ENCODE data around the gene SAMD1. TPM values are rescaled to one million over a fixed set of nuclear protein-coding genes. Genes with fewer than 3 reads are reported as not detected.
A peak's percentile ranks its signal among the peaks of the same experiment; 100 is the strongest.

The SAMD1 gene
- total RNA-seq, 2 donors from 2014 or later: 24.8 to 25.3 TPM

DNA sequence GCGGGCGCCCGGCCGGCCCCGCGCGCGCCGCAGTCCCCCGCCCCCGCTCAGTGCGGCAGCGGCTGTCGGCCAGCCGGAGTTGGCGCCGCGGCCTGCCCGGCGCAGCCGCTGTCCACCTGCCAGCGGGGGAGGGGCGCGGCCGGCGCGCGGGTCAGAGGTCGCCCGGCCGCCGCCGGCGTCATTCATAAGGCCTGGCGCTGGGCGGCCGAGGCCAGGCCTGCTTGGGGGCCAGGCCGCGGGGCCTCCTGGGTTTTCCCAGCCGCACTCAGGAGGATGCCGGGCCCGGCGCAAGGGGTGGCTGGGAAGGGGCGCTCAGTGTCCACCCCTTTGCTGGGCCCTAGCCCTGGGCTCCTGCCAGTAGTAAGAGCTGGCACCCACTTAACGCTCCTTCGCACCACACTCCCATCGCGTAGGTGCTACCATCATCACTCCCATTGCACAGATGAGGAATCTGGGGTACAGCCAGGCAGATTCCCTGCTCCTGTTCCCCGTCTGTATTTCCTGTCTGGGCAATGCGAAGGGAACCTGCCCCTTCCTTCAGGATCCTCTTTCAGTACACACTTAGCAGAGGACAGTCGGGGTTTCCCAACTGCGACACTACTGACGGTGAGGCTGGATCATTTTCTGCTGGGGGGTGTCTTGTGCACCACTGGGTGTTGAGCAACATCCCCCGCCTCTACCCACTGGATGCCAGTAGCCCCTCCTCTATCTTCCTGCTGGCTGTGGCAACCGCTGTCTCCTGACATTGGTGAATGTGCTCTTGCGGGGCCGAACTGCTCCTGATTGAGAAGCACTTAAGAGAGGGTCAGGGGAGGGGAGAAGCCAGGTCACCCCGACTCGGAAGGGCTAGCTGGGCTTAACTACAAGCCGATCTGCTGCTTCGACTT is 27.9 kb upstream of the SAMD1 start:
- H3K27ac Mint-ChIP-seq: peak overlapping the region; percentile 91
- H3K27me3 Mint-ChIP-seq: no peaks in the 10 kb centered on the region
- ATAC-seq (no peak), DNase-seq (peak; percentile 19 to 34 (median 29))
- H3K36me3 Mint-ChIP-seq (ENCODE audit: low read depth): no peaks in the 10 kb centered on the region
- peak overlapping the region; percentile 97 for H3K4me3 Mint-ChIP-seq
- peaks cover 32% of the 10 kb centered on the region for H3K4me1 Mint-ChIP-seq
- no peaks in the 10 kb centered on the region for H3K9me3 ChIP-seq (ENCODE audit: control insufficient read depth, low read length, poor library complexity, severe bottlenecking)

DNA sequence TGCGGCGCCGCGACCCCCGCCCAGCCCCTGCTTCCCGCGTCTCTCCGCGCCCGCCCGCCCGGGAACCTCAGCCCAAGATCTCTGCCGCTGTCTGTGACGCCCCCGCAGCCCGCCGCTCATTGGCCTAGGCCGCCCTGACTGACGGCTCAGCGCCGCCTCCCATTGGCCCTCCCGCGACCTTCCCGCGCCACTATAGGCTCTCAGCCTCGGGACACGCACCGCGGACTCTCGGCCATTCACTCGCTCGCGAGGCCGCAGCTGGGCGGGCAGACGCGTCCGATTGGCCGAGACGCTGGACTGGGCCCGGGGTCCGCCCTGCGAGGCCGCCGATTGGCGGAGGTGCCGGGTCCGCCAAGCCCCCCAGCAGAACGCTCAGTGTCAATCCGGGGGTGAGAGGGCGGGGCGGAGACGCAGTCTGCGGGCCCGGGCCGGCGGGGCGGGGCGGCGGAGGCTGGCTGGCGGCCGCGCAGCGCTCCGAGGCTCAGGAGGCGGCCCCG is 27.2 kb upstream of the SAMD1 start, which contains the start of gene PRKACA:
Gene PRKACA (minus strand): TSS at position 95 of the 497 bp plus-strand sequence. CDS start 215 bp downstream, outside the sequence.
- H3K27ac Mint-ChIP-seq: peak within 1 kb of the TSS; percentile 91
- ATAC-seq: peak; percentile 95
- peak; percentile 96 to 98 (median 98) for DNase-seq
- H3K27me3 Mint-ChIP-seq: no peaks in the 10 kb centered on the region
- H3K4me1 Mint-ChIP-seq: peaks cover 35% of the 10 kb centered on the region
- peak within 1 kb of the TSS; percentile 97 for H3K4me3 Mint-ChIP-seq
- no peaks in the 10 kb centered on the region for H3K9me3 ChIP-seq (ENCODE audit: control insufficient read depth, low read length, poor library complexity, severe bottlenecking)
- H3K36me3 Mint-ChIP-seq (ENCODE audit: low read depth): no peaks in the 10 kb centered on the region

DNA sequence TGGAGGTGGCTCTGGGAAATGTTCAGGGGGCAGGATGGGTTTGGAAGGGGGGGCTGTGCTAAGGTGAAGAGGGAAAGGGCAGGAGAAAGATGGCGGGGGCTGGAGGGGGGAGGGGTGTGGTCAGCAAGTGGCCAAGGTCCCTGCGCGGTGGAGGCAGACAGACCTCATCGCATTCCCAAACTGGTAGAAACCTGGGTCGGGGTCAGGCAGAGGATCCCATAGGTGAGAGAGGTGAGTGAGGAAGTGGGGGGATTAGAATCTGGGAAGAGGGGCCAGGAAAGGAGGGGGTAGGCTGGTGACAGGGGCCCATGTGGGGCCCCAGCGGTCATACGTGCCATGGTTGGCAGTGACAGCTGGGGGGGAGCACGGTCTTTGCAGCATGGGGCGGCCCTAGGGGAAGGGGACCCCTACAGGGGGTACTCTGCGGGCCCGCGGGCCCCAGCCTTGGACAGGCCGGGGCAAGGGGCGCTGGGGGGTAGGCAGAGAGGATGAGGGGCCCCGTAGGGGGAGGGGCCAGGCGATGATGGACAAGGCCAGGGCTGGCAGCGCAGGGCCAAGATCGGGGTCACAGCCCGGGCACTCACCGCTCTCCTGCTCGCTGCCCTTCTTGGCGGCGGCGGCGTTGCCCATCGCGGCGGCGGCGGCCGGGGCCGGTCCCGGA is 26.5 kb upstream of the SAMD1 start:
- Mint-ChIP-seq H3K27me3 (no peaks in the 10 kb centered on the region), H3K4me1 (peaks cover 35% of the 10 kb centered on the region), H3K36me3 (ENCODE audit: low read depth) (no peaks in the 10 kb centered on the region), H3K4me3 (peak overlapping the region; percentile 97), H3K27ac (peak overlapping the region; percentile 79)
- ATAC-seq: no peak
- DNase-seq: peak in 1 of 3 donors; percentile 11
- no peaks in the 10 kb centered on the region for H3K9me3 ChIP-seq (ENCODE audit: control insufficient read depth, low read length, poor library complexity, severe bottlenecking)

DNA sequence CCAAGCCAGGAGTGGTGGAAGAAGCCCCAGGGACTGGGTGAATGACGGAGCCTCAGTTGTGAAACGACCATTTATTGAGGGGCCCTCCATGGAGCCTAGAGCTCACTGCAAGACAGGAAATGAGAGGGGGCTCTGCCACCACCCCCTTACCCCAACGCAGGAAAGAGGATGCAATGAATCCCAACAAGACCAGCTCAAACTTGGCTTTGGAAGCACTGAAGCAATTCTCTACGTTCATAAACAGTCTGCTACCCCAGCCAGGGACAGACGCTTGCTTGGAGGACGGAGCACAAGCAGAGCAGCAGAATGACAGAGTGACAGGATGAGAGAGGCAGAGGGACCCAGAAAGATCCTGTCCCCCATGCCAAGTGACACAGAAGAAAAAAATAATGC is 26.0 kb upstream of the SAMD1 start:
- peaks cover 35% of the 10 kb centered on the region for H3K4me1 Mint-ChIP-seq
- no peaks in the 10 kb centered on the region for H3K36me3 Mint-ChIP-seq (ENCODE audit: low read depth)
- no peak for ATAC-seq
- H3K4me3 Mint-ChIP-seq: peak overlapping the region; percentile 97
- no peaks in the 10 kb centered on the region for H3K27me3 Mint-ChIP-seq
- H3K27ac Mint-ChIP-seq: peak overlapping the region; percentile 79
- no peak for DNase-seq
- H3K9me3 ChIP-seq (ENCODE audit: control insufficient read depth, low read length, poor library complexity, severe bottlenecking): no peaks in the 10 kb centered on the region

DNA sequence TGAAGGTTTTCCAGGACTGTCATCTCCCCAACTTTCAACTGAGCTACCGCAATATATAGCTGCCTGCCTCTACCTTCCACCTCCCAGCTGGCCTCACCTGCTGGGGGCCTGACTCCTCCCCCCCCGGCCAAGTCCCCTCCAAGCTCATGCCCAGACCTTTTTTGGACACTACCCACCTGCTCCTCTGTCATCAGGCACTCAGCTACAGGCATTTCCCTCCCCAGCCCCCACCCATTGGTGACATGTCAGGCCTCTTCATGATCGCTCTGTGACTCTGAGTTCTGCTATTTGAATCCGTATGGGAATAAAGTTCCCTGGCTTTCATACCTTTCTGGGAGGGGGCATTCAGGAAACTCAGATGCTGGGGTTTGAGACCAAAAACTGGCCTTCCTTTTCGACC is 25.2 kb upstream of the SAMD1 start:
- no peaks in the 10 kb centered on the region for H3K9me3 ChIP-seq (ENCODE audit: control insufficient read depth, low read length, poor library complexity, severe bottlenecking)
- no peaks in the 10 kb centered on the region for H3K27me3 Mint-ChIP-seq
- no peaks in the 10 kb centered on the region for H3K36me3 Mint-ChIP-seq (ENCODE audit: low read depth)
- H3K4me3 Mint-ChIP-seq: peak overlapping the region; percentile 97
- no peak overlapping the region for H3K27ac Mint-ChIP-seq
- DNase-seq (no peak), ATAC-seq (no peak)
- H3K4me1 Mint-ChIP-seq: peaks cover 35% of the 10 kb centered on the region

DNA sequence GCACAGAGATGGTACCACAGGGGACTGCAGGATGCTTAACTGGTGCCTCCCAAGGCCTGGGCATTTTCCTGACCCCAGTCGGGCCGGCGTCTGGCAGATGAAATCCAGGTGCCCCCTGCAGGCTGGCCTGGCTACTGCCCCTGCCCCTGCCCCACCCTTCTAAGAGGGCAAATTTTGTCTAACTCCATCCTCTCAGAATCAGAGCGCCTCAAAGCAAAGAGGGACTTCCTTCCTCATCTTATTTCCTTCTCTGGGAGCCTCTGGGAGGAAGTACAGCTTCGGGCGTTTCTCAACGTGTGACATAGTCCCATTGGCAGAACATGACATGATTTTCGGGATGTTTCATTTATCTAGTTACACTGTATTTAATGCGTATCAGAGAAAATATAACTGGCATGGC is 24.3 kb upstream of the SAMD1 start:
- no peaks in the 10 kb centered on the region for H3K9me3 ChIP-seq (ENCODE audit: control insufficient read depth, low read length, poor library complexity, severe bottlenecking)
- peak; percentile 32 to 33 (median 32) for DNase-seq
- Mint-ChIP-seq H3K27ac (no peak overlapping the region), H3K4me3 (no peak overlapping the region), H3K36me3 (ENCODE audit: low read depth) (no peaks in the 10 kb centered on the region), H3K27me3 (no peaks in the 10 kb centered on the region), H3K4me1 (peaks cover 35% of the 10 kb centered on the region)
- no peak for ATAC-seq

DNA sequence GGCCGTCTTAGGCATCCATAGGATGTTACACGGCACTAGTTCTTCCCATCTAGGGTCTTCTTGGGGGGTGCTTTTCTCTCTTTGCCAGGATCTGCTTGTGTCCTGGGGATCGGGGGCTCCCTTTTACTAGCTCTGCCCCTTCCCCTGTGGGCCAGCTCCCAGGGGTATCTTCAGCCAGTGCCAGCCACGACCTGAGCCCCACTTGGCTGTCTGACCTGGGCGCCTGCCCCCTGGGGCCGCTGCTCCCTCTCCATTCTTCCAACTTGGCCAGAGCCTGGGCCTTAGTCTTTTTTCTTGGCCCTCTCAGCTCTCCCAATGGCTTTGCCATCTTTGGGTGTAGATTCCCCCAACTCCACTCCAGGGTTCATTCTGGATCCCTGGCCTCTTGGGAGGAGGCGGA is 23.9 kb upstream of the SAMD1 start:
- Mint-ChIP-seq H3K4me3 (no peak overlapping the region), H3K27me3 (no peaks in the 10 kb centered on the region), H3K27ac (no peak overlapping the region), H3K4me1 (peaks cover 35% of the 10 kb centered on the region), H3K36me3 (ENCODE audit: low read depth) (no peaks in the 10 kb centered on the region)
- ATAC-seq: no peak
- no peaks in the 10 kb centered on the region for H3K9me3 ChIP-seq (ENCODE audit: control insufficient read depth, low read length, poor library complexity, severe bottlenecking)
- DNase-seq: no peak

DNA sequence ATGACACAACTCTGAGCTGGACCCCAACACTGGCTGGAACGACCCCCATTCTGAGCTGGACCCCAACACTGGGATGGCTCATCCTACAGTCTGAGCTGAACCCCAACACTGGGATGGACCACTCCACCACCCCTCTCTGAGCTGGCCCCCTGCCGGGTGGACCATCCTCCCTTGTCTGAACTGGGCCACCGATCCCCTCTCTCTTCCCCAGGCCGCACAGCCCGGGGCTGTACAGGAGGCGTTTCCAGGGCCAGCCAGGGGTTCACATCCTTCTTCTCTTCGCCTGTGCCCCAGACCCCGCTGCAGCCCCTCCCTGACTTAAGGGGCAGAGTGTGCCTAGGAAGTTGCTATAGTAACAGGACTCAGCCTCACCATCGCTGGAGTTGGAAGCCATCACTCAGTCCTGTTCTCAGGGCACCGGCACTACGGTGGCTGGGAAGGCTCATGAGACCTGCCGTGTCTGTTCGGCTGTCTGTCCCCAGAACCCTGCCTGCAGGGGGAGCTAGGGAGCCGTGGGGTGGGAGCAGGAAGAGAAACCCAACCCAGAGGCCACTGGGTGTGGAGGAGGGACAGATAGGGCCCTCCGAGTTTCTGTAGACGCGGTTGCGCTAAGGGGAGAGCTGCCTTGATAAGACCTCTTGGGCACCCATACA is 23.3 kb upstream of the SAMD1 start:
- peak overlapping the region; percentile 21 for H3K27ac Mint-ChIP-seq
- DNase-seq (peak; percentile 17 to 51 (median 34)), ATAC-seq (no peak)
- no peaks in the 10 kb centered on the region for H3K36me3 Mint-ChIP-seq (ENCODE audit: low read depth)
- H3K4me1 Mint-ChIP-seq: peaks cover 32% of the 10 kb centered on the region
- no peak overlapping the region for H3K4me3 Mint-ChIP-seq
- no peaks in the 10 kb centered on the region for H3K27me3 Mint-ChIP-seq
- no peaks in the 10 kb centered on the region for H3K9me3 ChIP-seq (ENCODE audit: control insufficient read depth, low read length, poor library complexity, severe bottlenecking)

DNA sequence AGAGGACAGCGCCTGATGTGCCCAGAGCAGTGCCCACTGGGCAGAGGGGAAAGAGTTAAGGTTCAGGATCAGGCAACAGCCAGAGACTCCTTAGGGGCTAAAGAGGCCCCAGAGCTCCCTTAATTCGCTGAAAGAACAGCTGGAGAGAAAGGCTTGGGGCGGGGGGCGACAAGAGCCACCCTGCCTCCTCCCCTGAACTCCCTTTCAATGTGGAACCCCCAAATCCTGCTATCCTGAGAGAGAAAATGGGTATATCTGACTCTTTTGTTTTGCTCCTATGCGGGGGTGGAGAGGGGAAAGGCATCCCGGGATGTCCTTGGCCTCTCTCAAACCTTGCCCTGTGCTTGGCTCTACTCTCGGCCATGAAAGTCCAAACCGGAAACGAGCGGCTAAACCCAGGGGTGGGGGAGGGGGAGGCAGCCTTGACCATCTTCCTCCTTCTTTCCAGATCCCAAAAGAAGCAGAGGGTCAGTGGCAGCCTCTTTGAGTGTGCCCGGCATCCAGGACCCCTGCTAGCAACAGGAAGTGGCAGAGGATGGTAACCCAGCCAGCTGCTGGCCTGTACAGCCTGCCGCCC is 22.3 kb upstream of the SAMD1 start:
- no peak overlapping the region for H3K27ac Mint-ChIP-seq
- no peak overlapping the region for H3K4me3 Mint-ChIP-seq
- H3K9me3 ChIP-seq (ENCODE audit: control insufficient read depth, low read length, poor library complexity, severe bottlenecking): no peaks in the 10 kb centered on the region
- no peaks in the 10 kb centered on the region for H3K36me3 Mint-ChIP-seq (ENCODE audit: low read depth)
- H3K27me3 Mint-ChIP-seq: no peaks in the 10 kb centered on the region
- ATAC-seq (no peak), DNase-seq (no peak)
- H3K4me1 Mint-ChIP-seq: peaks cover 26% of the 10 kb centered on the region

DNA sequence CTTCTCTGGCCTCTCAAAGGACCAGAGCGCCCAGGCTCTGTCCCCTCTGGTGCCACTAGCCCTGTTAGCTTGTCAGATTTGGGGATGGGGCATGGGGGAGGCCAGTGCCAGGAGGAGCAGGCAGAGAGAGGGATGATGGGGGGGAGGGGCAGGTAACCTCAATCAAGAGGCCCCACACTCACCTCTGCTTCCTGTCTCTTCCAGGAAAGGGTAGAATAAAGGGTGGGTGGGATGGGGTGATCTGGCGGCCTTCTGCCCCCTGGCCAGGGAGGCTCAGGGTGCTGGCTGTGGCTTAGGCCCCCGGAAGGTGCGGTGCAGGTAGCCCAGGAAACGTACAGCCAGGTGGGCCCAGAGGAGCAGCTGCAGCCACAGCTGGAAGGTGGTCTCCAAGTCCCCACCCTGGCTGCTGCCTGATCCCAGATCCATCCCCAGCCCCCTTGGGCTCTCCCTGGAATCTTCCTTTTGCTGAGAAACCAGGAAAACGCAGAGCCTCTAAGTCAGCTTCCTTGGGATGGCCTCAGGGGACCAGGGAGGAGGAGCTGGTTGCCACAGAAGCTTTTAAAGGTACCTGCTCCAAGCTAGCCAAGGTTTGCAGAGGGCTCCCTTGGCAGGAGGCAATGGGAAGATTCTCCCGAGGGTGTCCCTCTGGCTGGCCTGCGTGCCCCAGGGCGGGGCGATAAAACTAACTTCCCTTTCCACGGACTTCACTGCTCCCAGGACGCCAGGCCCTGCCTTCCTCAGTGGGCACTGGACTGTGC is 21.7 kb upstream of the SAMD1 start:
- Mint-ChIP-seq H3K4me3 (no peak overlapping the region), H3K27me3 (no peaks in the 10 kb centered on the region), H3K27ac (no peak overlapping the region), H3K36me3 (ENCODE audit: low read depth) (no peaks in the 10 kb centered on the region), H3K4me1 (peaks cover 24% of the 10 kb centered on the region)
- ATAC-seq (no peak), DNase-seq (no peak)
- no peaks in the 10 kb centered on the region for H3K9me3 ChIP-seq (ENCODE audit: control insufficient read depth, low read length, poor library complexity, severe bottlenecking)

DNA sequence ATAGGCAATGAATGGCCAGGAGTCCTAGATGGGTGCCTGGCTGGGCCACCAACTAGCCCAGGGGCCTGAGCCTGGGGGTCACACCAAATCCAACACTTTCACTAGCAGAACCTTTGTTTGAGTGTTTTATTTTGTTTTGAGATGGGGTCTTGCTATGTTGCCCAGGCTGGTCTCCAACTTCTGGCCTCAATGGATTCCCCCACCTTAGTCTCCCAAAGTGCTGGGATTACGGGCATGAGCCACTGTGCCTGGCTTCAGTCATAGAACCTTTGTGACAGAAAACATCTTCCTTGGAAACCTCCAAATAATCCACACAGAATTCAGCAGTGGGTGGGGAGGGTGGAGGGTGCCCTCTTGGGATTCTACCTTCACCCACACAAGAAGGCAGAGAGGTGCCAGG is 20.9 kb upstream of the SAMD1 start:
- peaks cover 18% of the 10 kb centered on the region for H3K4me1 Mint-ChIP-seq
- no peaks in the 10 kb centered on the region for H3K27me3 Mint-ChIP-seq
- ATAC-seq (no peak), DNase-seq (no peak)
- no peaks in the 10 kb centered on the region for H3K36me3 Mint-ChIP-seq (ENCODE audit: low read depth)
- H3K4me3 Mint-ChIP-seq: no peak overlapping the region
- H3K9me3 ChIP-seq (ENCODE audit: control insufficient read depth, low read length, poor library complexity, severe bottlenecking): no peaks in the 10 kb centered on the region
- no peak overlapping the region for H3K27ac Mint-ChIP-seq

DNA sequence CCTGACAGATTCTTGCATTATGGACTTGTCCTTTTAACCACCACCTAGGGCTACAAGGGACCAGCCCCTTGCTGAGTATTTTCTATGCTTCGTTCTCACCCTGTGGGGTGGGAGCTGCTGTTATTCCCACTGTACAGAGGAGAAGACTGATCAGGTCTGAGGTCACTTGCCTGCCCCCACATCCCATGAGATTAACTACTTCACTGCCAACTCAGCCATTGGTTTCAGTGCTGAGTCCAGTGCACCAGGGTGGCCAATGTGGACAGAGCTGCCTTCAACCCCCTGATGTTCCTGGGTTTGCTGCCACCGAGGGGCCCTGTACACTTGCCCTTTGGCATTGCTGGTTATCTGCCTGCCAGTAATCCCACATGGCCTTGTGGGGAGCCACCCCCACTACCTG is 20.1 kb upstream of the SAMD1 start:
- Mint-ChIP-seq H3K27me3 (no peaks in the 10 kb centered on the region), H3K4me1 (peaks cover 11% of the 10 kb centered on the region), H3K4me3 (no peak overlapping the region), H3K27ac (no peak overlapping the region), H3K36me3 (ENCODE audit: low read depth) (no peaks in the 10 kb centered on the region)
- no peaks in the 10 kb centered on the region for H3K9me3 ChIP-seq (ENCODE audit: control insufficient read depth, low read length, poor library complexity, severe bottlenecking)
- no peak for DNase-seq
- ATAC-seq: no peak
